Activated naive CD8-positive, alpha-beta T cell (primary cell): ENCODE results near the gene AMTN.
"Not testable (repeated sequence)": the region's sequence is repeated elsewhere in the genome, so short reads cannot be mapped to it uniquely, and the experiment has no call there.

Source experiments
- H3K27ac Mint-ChIP-seq: one replicate; pipeline ENCODE4 v1.8.0; 2021; ENCODE audit warnings: mixed read lengths
- H3K27me3 Mint-ChIP-seq: one replicate; pipeline ENCODE4 v1.8.0; 2021; ENCODE audit warnings: mixed read lengths
- H3K36me3 Mint-ChIP-seq: one replicate; pipeline ENCODE4 v1.8.0; 2021; ENCODE audit warnings: mixed read lengths
- H3K4me1 Mint-ChIP-seq: one replicate; pipeline ENCODE4 v1.8.0; 2021; ENCODE audit warnings: low read depth, mixed read lengths
- H3K4me3 Mint-ChIP-seq: one replicate; pipeline ENCODE4 v1.8.0; 2021; ENCODE audit warnings: mild to moderate bottlenecking, mixed read lengths
- H3K9me3 Mint-ChIP-seq: one replicate; pipeline ENCODE4 v1.8.0; 2021; ENCODE audit warnings: low read depth, mixed read lengths

AMTN gene

DNA sequence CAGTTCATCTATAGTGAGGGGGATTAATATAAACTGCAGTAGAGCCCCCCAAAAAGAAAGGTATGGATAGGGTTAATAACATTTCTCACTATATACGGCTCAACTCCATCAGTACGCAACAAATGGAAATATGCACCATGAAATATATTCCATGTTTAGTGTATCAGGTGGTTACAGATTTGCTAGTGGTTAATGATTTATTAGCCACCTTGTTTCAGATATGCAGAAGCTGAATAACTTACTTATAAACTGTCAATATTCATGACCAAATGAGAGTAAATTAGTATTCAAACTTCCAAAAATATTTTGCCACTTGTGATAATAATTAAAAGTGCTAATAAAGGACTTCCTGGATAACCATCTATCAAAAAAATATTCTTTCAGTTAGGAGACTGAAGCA lies 14.8 kb downstream of the AMTN start:
- Mint-ChIP-seq H3K4me1 (no peaks in the 10 kb centered on the region), H3K27me3 (peaks cover 9% of the 10 kb centered on the region), H3K4me3 (no peak overlapping the region), H3K36me3 (no peaks in the 10 kb centered on the region), H3K9me3 (no peaks in the 10 kb centered on the region), H3K27ac (no peak overlapping the region)

DNA sequence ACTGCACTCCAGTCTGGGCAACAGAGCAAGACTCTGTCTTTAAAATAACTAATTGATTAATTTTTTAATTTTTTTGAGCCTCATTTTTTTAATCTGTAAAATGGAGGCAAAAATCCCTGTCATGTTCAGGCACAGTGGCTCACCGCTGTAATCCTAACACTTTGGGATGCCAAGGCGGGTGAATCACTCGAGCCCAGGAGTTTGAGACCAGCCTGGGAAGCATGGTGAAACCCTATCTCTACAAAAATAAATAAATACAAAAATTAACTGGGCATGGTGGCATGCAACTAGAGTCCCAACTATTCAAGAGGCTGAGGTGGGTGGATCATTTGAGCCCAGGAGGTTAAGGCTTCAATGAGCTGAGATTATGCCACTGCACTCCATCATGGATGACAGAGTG lies 15.4 kb downstream of the AMTN start:
- Mint-ChIP-seq H3K4me1 (no peaks in the 10 kb centered on the region), H3K27me3 (peaks cover 9% of the 10 kb centered on the region), H3K9me3 (no peaks in the 10 kb centered on the region), H3K4me3 (no peak overlapping the region), H3K36me3 (no peaks in the 10 kb centered on the region), H3K27ac (no peak overlapping the region)

DNA sequence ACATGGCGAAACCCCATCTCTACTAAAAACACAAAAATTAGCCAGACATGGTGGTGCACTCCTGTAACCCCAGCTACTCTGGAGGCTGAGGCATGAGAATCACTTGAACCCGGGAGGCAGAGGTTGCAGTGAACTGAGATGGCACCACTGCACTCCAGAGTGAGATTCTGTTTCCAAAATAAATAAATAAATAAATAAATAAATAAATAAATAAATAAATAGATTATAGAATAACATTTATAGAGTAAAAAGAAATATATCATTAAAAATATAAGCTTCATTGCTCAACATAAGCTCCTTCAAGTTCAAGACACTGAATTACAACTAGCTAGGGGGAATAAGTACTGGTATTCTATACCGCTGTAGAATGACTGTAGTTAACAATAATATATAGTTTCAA lies 16.5 kb downstream of the AMTN start:
- H3K36me3 Mint-ChIP-seq, H3K4me3 Mint-ChIP-seq, H3K27me3 Mint-ChIP-seq, H3K9me3 Mint-ChIP-seq, H3K27ac Mint-ChIP-seq, H3K4me1 Mint-ChIP-seq: not testable (repeated sequence)

DNA sequence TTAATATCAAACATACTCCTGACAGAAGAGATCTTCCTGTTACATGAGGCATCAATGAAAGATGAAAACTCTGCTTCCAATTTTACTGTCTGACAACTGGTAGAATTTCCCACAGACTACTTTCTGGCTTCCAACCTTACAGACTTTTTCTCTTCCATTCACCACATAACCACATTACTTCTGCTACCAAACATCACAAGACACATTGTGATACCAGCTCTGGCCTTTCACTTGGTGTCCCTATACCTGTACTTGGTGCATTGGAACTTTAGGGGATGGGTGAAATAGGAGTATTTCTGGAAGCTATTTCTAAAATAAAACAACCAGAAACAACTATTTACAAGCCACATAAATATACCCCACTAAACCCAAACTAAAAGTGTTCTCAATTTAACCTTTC lies 20.5 kb downstream of the AMTN start:
- no peaks in the 10 kb centered on the region for H3K9me3 Mint-ChIP-seq
- H3K4me1 Mint-ChIP-seq = no peaks in the 10 kb centered on the region
- H3K4me3 Mint-ChIP-seq = no peak overlapping the region
- no peaks in the 10 kb centered on the region for H3K36me3 Mint-ChIP-seq
- H3K27me3 Mint-ChIP-seq = peaks cover 9% of the 10 kb centered on the region
- no peak overlapping the region for H3K27ac Mint-ChIP-seq

DNA sequence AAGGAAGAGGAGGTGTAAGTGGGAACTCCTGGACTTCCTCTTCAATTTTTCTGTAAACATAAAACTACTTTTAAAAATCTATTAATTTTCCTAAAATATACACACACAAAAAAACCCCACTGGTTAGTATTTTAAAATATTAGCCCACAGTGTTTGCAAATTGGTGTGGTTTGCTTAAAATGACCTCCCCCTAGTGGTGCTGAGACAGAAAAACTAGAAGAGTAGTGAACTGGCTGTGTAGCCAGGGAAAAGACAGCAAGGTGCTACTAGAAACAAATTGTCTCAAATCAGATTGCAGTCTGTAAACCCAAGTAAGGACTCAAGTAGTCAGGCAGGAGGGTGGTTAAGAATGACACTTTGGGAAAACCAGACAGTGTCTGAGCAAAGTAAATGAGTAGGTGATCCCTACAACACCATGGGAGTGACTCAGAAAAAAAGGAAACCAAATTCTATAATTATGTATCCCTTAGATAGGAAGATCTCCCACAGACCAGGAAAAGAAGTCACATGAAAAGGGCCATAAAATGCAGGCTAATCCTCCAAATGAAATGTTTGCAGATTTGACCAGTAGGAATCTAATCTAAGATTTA lies 26.0 kb downstream of the AMTN start:
- no peaks in the 10 kb centered on the region for H3K9me3 Mint-ChIP-seq
- no peak overlapping the region for H3K27ac Mint-ChIP-seq
- peaks cover 10% of the 10 kb centered on the region for H3K27me3 Mint-ChIP-seq
- no peaks in the 10 kb centered on the region for H3K4me1 Mint-ChIP-seq
- no peak overlapping the region for H3K4me3 Mint-ChIP-seq
- H3K36me3 Mint-ChIP-seq = no peaks in the 10 kb centered on the region

DNA sequence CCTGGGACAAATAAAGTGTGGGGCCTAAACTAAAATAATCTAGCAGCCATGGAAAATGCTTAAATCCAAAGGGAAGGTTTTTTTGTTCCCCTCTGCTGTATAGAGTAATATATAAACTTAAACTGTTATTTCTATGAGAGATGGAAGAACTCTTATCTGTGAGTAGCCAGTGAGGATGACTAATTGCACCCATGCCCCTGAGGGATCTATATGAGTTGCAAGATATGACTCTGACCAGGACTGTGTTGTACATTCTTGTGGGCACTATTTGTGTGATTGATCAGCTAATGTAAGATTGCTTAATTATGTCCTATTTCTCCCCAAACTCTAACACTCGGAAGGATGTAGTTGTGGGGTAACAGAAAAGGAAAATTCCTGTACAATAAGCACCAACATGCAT lies 38.5 kb downstream of the AMTN start:
- Mint-ChIP-seq H3K9me3 (no peaks in the 10 kb centered on the region), H3K27ac (no peak overlapping the region), H3K4me1 (peaks cover 7% of the 10 kb centered on the region), H3K27me3 (peaks cover 2% of the 10 kb centered on the region), H3K4me3 (no peak overlapping the region), H3K36me3 (no peaks in the 10 kb centered on the region)

DNA sequence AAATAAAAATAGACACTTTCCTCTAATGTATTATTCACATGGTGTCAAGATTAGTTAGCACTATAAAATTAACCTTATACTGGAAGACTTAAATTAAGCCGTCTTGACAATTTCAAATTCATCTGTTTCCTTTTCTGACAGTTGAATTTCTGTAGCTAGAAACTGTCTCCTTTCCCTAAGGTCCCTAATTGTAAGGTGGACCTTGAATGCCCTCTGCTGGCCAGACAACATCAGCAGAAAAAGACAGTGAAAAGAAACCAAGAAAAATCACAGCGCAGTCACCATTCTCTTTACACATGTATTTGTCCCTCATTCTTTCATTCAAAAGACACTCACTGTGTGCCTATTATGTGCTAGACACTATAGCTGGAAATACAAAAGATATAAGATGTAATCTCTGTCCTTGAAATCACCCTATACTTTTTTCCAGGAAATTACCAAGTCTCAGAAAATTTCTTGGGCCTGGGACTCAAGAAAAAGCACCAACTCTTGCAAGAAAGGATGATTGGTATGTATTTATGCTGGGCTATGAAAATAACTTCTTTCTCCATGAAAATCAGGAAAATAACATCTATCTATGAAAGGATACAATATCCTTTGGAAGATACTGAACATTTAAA lies 41.0 kb downstream of the AMTN start:
- H3K4me1 Mint-ChIP-seq = peaks cover 7% of the 10 kb centered on the region
- no peaks in the 10 kb centered on the region for H3K36me3 Mint-ChIP-seq
- H3K27ac Mint-ChIP-seq = no peak overlapping the region
- H3K9me3 Mint-ChIP-seq = no peaks in the 10 kb centered on the region
- H3K4me3 Mint-ChIP-seq = no peak overlapping the region
- H3K27me3 Mint-ChIP-seq = no peaks in the 10 kb centered on the region

DNA sequence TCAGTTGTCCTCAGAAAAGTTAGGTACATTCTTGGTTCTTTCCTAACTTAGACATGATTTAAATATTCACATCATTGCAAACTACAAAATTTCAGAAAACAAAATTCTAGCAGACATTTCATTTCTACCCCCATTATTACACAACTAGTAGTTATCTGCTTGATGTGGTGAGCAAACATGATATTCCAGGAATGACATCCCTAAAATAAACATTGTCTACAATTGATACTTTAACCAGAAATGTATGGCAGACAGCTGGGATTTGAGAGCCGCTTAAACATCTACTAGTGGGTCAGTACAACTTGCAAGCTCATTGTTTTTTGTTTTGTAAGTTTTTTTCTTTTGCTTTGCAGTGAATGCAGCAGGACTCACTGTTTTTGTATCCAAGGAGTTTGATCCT lies 41.6 kb downstream of the AMTN start:
- H3K9me3 Mint-ChIP-seq = no peaks in the 10 kb centered on the region
- H3K27me3 Mint-ChIP-seq = no peaks in the 10 kb centered on the region
- H3K4me1 Mint-ChIP-seq = peaks cover 7% of the 10 kb centered on the region
- H3K36me3 Mint-ChIP-seq = no peaks in the 10 kb centered on the region
- no peak overlapping the region for H3K4me3 Mint-ChIP-seq
- H3K27ac Mint-ChIP-seq = no peak overlapping the region

DNA sequence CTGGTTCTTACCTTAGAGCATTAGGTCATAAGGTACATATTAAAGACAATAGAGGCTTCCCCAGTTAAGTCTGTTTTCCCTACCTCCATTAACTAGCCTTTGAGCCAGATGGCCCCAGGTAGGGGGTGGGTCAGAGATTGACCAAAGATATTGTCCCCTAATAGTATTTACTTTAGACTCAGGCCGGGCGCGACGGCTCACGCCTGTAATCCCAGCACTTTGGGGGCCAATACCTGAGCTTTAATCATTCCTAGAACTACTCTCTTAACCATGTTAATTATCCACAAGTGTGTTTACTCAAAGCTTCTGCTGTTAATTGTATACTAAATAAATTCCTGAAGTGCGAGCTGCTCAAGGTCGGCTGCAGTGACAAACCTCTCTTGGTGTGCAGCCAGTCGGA lies 45.7 kb downstream of the AMTN start:
- Mint-ChIP-seq H3K27me3 (no peaks in the 10 kb centered on the region), H3K4me3 (no peak overlapping the region), H3K27ac (no peak overlapping the region), H3K9me3 (no peaks in the 10 kb centered on the region), H3K36me3 (no peaks in the 10 kb centered on the region), H3K4me1 (peaks cover 2% of the 10 kb centered on the region)

DNA sequence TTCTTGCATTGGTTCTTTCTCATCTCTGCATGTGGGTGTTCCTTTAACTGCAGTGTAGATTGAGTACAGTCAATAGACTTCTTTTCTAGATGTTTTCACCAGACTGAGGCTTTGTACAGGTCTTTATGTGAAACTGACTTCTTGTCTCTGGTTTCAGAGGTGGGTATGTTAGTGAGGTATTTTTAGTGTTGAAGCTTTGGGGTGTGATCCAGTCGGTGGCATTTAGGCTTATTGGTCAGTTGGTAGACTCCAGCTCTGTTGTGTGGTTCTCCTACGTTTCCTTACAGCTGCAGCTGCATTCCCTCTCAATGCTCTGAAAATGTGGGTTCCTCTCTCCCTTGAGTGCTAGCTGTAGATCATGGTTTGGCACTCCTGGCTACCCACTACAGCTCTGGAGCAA lies 52.4 kb downstream of the AMTN start:
- no peaks in the 10 kb centered on the region for H3K27me3 Mint-ChIP-seq
- no peak overlapping the region for H3K4me3 Mint-ChIP-seq
- no peaks in the 10 kb centered on the region for H3K4me1 Mint-ChIP-seq
- H3K27ac Mint-ChIP-seq = no peak overlapping the region
- H3K9me3 Mint-ChIP-seq = peaks cover 2% of the 10 kb centered on the region
- H3K36me3 Mint-ChIP-seq = peaks cover 3% of the 10 kb centered on the region

DNA sequence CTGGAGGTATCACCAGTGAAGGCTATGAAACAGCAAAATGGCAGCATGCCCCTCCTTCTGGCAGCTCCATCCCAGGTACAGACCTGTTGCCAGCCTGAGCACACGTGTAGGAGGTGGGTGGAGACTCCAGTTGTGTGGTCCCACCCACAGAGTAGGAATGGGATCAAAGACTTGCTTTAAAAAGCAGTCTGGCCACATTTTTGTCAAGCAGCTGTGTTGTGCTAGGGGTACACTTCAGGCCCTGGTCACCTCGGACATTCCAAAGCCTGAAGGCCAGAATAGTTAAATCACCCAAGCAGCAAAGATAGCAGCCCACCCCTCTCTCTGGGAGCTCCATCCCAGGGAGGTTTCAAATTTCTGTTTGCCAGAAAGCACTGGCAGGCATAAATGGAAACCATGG lies 53.4 kb downstream of the AMTN start:
- H3K4me1 Mint-ChIP-seq = no peaks in the 10 kb centered on the region
- H3K36me3 Mint-ChIP-seq = peaks cover 3% of the 10 kb centered on the region
- H3K9me3 Mint-ChIP-seq = peaks cover 4% of the 10 kb centered on the region

DNA sequence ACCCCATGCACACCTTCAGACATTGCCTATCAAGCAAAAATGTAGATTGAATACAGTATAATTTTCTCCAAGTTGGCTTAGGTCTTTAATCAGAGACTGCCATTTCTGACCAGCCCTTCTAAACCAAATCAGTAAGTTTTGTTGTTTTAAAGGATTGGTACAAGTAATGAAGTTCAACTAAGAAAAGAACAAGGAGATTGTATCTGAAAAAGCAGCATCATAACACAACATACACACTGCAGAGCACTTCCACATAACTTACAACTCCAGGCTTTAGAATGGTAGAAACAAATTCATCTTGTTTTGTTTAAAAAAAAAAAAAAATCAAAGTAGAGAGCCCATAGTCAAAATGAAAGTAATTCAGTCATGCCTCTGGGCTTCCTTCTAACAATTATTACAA lies 57.6 kb downstream of the AMTN start:
- Mint-ChIP-seq H3K27ac (no peak overlapping the region), H3K27me3 (no peaks in the 10 kb centered on the region), H3K4me3 (no peak overlapping the region), H3K36me3 (peaks cover 3% of the 10 kb centered on the region), H3K9me3 (peaks cover 8% of the 10 kb centered on the region), H3K4me1 (no peaks in the 10 kb centered on the region)

More for the DNA sequence above, 53.4 kb downstream of the AMTN start:
- H3K27me3 Mint-ChIP-seq = no peaks in the 10 kb centered on the region
- H3K27ac Mint-ChIP-seq = no peak overlapping the region
- H3K4me3 Mint-ChIP-seq = no peak overlapping the region

DNA sequence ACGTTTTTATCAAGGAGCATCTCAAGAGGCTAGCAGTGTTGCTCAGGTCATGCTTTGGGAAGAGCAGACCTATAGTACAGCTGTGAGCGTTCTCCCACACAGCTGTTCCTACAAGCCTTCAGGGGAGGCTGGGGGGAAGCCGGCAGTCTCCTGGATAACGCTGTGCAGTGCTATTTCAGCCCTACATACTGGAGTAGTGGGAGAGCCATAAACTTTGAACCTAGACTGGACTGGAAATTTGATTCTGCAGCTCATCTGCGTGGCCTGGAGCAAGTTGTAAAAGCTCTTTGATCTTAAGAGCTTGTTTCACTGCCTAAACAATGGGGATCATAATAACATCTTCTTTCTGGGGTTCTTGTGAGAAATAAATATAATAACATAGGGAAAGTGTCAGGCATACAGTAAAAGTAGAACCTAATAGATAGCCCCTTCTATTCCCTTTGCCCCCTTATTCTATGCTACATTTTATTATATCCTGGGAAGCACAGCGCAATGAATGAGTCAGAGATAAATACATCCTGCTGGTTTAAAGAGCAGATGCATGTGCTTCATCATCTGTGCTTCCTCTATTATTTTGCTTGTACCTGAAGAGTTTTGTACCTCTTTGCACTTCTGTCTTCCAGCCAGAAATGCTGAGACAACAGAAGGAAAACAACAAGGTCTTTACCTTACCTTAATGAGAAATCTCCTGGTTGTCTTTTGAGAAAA lies 59.0 kb downstream of the AMTN start:
- no peak overlapping the region for H3K27ac Mint-ChIP-seq

DNA sequence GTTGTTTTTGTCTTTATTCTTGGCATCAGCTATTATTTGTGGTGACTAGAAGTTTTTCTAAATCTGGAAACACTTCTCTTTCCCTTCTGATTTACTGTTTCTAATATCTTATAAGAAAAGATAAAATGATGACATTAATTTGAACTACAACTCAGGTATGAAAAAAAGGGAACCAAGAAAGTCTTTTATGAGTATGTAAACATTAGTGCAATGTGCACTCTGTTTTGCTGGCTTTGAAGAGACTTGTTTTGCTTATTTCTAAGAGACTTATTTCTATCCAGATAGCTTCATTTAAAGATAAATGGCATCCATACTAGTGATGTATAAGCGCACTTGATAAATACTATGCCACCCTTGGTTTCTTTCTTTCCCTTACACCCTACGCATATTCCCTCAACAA lies 63.6 kb downstream of the AMTN start:
- H3K4me1 Mint-ChIP-seq = no peaks in the 10 kb centered on the region
- no peak overlapping the region for H3K27ac Mint-ChIP-seq
- H3K9me3 Mint-ChIP-seq = peaks cover 3% of the 10 kb centered on the region
- no peaks in the 10 kb centered on the region for H3K27me3 Mint-ChIP-seq
- no peak overlapping the region for H3K4me3 Mint-ChIP-seq
- no peaks in the 10 kb centered on the region for H3K36me3 Mint-ChIP-seq

More for the DNA sequence above, 59.0 kb downstream of the AMTN start:
- H3K4me1 Mint-ChIP-seq = no peaks in the 10 kb centered on the region
- no peak overlapping the region for H3K4me3 Mint-ChIP-seq
- H3K9me3 Mint-ChIP-seq = peaks cover 8% of the 10 kb centered on the region
- no peaks in the 10 kb centered on the region for H3K27me3 Mint-ChIP-seq
- peaks cover 3% of the 10 kb centered on the region for H3K36me3 Mint-ChIP-seq
